DMS153 (cell line): ENCODE measurements around the gene RPS5.
"Not testable (repeated sequence)": the region's sequence is repeated elsewhere in the genome, so short reads cannot be mapped to it uniquely, and the experiment has no call there.

Source experiments
- DNase-seq: peaks from one replicate; lab custom pipeline; 2025; lab: John Stamatoyannopoulos, UW

Gene RPS5

DNA sequence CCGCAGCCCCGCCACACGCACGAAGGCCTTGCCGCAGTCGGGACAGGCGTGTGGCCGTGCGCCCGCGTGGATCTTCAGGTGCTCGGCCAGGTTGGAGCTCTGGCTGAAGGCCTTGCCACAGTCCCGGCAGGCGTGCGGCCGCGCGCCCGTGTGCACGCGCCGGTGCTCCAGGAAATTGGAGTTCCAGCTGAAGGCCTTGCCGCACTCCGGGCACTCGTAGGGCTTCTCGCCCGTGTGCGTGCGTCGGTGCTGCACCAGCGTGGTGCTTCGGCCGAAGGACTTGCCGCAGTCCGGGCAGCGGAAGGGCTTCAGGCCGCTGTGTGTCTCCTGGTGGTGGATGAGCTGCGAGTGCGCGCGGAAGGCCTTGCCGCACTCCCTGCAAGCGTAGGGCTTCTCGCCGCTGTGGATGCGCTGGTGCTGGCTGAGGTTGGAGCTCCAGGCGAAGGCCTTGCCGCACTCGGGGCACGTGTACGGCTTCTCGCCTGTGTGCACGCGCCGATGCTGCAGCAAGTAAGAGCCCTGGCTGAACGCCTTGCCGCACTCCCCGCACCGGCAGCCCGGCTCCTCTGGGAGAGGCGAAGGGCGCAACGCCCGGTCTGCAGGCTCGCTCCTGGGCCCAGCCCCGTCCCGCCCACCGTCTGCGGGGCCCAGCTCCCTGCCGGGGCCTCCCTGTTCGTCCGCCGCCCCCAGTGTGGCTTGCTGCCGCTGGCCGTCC, 30.1 kb upstream of the RPS5 start:
- DNase-seq, result no peak

DNA sequence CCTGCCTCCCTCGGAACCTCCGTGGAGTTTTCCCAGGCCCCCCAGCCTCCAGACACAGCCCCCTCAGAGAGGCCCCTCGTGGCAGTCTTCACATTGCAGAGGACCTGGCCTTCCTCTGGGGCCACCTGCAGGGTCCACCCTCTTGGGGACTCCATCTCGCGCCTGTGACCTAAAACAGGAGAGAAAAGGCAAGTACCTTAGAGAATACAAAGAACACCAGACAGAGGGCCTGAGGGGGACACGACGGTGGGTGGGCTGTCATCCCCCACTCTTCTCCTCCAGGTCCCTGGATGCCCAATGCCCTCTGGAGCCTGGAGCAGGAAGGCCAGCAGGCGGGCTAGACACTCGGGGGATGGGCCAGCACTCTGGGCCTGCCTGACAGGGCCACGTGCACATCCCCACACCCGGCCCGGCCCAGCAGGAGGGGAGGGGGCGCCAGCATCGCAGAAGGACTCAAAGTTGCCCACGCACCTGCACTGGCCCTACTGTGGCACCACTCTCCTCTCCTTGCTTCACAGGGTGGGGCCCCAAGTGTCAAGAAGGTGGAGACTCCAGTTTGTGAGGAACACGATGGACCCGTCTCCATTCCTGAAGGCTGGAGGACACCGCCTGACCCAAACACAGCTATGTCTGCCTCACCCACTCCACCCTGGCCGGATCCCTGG, 29.5 kb upstream of the RPS5 start:
- DNase-seq, result no peak

DNA sequence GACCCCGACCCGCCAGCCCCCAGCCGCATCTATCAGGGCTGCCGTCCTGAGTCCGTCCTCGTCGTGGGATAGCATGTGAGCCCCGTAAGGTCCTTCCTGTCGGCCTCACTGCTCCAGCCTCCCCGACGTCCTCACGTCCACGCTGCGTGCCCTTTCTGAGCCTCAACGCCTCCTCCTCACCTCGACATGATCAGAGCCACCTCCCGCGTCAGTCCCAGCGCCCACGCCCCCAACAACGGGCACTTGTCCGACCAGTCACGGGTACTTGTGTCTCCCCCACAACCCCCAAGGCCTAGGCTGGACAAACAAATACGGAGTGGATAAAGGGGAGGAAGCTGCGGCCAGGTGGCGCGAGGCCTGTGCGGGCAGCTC, 25.2 kb upstream of the RPS5 start:
- no peak for DNase-seq

DNA sequence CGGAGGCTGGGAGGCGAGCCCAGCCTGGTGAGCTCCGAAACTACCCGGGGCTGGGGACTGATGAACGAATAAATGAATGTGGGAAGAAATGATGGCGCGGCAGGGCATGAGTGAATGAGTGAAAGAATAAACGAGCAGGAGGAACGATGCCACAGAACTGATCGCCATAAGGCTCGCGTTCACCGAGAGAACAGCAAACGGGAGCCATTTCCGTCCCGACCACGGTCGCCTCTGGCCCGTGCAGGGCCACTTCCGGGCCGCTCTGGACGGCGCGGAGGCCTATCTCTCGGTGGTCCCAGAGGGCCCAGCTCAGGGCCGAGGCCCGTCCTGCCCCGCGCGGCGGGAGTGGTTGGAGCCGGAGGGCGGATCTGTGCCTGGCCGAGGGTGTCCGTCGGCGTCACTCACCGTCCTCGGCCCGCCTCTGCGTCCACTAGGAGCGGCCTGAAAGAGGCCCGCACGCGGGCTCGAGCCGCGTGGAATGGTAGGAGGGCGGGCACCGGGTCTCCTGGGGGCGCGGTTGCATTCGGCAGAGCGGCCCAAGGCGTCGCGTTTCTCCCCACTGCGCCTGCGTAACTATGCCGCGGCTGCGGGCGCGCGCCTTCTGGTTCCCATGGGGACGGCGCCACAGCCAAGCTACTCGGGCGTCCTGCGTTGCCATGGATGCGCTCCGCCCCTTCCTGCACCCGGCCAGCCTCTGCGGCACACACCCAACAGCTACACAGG, 24.6 kb upstream of the RPS5 start, which contains the start of gene ZNF497:
Gene ZNF497, minus strand, starts transcription at position 480 of the 723 bp plus-strand sequence. CDS start 5,116 bp downstream, outside the sequence.
- DNase-seq, result peak; percentile 92

DNA sequence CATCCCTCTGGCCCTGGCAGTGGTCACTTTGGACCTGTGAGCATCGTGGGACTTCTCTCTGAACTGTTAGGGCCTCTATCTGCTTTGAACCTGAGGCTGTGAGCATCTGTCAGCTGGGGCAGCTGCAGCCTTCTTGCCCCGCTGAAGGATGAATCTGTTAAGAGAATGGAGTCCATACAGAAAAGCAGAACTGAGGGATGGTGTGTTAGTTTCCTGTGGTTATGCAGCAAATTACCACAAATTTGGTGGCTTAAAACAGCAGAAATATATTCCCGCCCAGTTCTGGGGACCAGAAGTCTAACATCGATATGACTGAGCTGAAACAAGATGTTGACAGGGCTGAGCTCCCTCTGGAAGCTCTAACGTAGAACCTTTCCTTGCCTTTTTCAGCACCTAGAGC, 22.9 kb upstream of the RPS5 start:
- DNase-seq, result no peak

DNA sequence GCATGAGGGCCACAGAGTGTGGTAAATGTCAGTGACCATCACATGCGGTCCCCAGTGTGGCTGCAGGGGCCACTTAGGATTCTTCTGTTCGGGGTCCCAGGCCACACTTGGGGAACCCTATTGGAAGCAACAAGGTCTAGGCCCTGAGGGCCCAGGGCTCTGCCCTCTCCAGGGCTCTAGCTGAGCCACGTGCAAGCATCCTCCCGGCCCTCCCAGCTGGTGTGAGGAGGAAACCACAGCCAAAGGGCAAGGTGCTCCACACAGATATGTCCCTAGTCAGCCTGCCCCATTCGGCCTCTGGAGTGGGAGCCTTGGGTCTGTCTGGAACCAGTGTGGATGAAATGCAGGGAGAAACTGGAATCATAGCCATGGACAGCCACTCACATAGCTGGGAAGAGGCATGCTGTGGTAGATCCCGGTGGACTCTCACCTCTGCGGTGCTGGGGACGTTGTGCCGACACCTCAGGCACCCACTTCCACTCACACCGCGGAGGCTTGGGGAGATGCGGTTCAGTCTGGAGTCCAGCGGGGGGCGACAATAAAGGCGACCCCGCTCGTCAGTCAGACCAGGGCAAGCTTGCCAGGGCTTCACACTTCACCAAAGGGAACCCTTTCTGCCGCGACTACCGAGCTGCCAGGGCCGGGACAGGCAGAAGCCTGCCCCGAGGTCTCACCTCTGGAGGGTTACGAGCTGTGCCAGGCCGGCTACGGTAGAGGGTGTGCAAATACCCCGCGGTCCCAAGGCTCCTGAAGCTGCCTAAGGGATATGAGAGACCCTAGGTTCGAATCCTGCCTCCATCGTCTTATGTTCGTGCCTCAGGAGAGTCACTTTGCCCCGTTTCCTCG, 20.3 kb upstream of the RPS5 start:
- no peak for DNase-seq

DNA sequence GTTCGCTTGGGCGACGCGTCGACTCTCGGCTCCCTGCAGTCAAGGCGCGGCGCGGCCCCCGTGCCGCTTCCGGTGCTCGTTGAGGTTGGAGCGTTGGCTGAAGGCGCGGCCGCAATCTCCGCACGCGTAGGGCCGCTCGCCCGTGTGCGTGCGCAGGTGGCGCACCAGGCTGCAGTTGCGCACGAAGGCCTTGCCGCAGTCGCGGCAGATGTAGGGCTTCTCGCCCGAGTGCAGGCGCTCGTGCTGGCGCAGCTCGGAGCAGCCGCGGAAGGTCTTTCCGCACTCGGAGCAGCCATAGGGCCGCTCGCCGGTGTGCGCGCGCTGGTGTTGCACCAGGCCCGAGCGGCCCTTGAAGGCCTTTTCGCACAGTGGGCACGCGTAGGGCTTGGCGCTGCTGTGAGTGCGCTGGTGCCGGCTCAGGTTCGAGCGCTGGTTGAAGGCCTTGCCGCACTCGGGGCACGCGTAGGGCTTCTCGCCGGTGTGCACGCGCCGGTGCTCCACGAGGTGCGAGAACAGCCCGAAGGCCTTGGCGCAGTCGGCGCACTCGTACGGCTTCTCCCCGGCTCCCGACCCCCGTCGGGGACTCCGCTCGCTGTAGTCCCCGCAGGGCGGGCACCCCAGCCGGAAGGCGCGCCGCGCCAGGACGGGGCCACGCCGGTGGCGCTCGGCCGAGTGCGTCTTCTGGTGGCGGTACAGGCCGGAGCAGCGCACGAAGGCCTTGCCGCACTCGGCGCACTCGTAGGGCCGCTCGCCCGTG, 19.2 kb upstream of the RPS5 start:
- DNase-seq, result no peak

DNA sequence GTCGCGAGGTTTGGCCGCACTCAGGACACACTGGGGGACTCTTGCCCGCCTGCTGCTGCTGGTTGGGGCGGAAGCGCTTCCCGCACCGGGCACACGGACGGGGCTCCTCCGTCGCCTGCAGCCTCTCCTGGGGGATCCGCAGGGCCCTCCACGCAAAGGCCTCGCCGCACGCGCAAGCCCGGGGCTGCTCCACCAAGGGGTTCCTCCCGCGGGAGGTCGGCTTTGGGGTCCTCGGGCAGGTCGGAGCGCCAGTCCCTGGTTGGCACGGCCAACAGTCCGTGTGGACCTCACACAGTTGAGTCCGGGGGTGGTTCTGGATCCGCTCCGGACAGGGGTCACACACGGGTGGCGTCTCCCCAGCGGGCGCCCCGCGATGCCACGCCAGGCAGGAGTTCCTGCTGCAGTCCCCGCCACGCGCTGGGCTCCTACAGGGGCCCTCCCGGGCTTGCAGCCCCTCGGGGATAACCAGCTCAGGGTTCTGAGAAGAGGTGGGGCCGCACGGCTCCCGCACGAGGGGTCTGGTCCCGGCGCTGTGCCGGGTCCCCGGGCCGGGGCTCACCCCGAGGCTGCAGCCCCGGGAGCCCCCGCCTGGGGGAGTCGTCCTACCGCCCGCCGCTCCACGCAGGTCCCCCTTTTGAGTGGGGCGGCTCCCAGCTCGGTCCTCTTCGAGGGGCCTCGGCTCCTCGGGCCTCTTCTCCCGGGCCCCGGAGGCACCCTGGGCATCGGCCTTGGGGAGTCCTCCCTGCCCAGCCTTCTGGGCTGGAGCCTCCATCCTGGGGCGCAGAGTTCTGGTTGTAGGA, 18.3 kb upstream of the RPS5 start:
- DNase-seq, result no peak

DNA sequence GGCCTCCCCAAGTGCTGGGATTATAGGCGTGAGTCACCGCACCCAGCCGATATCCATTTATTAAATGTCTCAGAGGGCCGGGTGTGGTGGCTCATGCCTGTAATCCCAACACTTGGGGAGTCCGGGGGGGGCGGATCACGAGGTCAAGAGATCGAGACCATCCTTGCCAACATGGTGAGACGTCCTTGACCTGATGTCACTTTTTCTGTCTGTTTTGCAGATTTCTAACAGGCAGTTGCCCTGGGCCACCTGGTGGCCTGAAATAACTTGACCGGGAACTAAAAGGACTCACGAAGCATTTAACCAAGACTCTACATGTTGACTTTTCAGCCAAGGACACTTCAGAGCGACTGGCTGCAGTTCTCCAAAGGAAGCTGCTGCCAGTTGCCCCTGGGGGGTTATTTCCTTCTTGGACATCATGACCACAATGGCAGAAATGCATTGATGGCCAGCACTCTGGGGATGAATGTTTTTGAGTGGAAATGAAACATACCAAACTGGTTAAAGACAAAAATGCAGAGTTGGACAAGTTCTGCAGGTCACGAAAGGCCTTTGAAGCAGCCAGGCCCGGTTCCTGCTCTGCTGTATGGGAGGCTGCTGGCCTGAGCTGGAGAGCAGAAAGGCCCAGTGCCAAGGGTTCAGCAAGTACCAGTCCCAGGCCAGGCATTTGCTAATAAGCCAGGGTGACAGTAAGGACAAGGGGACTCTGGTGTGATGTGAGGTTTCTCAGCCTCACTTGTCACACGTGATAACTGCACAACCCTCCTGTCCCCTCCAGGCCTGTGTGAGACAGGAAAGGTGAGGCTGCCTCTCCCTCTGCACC, 14.5 kb upstream of the RPS5 start:
- DNase-seq, result no peak

DNA sequence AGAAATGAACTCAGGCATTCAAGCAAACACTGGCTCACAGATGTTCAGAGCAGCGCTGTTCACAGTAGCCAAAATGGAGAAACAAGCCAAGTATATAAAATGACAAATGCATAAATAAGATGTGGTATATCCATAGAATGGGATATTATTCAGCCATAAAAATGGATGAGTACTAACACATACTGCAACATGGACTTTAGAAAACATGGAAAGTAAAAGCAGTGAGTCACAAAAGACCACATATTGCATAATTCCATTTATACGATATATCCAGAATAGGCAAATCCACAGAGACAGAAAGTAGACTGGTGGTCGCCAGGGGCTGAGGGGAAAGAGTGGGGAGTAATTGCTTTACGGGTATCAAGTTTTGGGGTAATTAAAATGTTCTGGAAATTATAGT, 12.9 kb upstream of the RPS5 start:
- no peak for DNase-seq

DNA sequence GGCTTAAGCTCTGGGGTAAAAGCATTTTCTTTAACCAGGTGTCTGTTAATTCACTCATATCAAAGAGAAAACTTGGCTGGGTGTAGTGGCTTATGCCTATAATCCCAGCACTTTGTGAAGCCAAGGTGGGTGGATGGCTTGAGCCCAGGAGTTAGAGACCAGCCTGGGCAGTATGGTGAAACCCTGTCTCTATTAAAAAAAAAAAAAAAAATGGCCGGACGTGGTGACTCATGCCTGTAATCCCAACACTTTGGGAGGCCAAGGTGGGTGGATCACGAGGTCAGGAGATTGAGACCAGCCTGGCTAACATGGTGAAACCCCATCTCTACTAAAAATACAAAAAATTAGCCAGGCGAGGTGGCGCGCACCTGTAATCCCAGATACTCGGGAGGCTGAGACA, 10.3 kb upstream of the RPS5 start:
- not testable (repeated sequence) for DNase-seq

DNA sequence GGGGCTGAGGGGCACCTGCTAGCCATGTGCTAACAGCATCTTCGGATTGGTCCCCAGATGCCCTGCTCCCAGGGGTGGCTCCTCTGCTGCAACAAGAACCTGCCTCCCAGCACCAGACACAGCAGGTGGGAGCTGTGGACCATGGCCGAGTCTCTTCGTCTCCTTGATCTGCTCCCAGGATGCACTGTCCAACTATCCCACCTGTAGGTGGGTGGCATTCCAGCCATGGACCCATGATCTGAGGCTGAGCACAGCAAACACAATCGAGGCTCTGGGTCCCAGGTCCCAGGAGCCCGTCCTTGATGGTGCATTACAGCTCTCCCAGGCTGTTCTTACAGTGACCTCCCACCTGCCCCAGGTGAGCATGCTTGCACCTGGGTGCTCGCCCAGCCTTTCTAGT, 7.8 kb upstream of the RPS5 start:
- DNase-seq, result no peak

DNA sequence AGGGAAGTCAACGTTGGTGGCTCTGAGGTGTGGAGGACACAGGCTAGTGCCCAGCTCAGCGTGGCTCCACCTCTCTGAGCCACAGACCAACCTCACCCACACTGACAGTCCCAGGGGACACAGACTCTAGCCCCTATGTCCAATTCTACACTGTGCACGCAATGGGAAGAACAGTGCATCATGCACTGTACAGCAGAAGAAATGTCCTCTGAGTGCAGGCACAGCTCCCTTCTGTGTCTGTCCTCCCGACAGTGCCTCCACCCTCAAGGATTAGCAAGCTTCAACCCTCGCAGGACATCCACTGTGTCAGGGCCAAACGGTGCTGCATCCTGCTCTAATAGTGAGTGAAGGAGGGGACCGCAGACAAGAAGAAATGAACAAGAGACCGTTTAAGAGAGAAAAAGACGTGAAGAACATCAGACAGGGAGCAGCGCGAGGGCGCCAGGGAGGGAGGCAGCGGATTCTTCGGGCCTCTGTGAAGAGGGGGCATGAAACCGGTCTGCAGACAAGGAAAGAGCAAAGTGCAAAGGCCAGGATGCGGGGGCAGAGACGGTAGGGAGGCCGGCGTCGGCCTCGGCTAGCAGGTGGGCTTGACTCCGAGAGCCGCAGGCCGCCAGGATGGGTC, 6.9 kb upstream of the RPS5 start:
- DNase-seq, result no peak

DNA sequence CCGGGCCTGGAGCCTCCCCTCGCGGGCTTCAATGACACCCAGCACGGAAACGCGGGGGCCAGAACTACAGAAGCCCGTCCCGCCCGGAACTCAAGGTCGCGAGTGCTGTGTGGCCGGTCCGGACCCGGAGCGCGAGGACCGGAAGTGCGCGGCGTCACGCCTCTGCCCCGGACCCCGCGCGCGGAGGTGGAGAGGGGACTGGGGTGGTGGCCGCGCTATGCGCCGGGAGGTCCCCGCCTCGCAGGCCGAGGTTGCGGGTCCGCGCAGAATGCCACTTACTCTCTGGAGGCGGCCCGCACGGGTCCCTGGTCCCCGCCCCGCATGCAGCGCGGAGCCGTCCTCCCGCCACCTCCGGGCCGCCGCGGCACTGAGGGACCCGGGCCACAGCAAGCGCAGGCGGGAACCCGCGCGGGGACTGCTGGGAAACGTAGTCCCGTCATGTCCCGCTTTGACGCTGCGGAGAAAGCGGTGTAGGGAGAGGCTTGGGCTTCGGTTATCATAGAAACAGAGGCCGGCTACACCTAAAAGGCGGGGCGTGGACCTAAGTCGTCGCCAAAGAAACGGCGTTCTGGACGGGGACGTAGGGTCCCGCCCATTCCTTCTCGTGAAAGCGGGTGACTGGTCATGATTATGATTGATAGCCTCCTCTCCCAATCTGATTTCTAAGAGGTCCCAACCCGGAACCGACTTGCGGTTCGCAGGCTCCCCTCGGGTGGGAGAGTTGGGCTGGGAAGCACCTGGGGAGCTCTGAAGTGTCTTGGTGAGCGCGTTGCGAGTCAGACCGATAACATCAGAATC, 6.2 kb upstream of the RPS5 start, which contains the start of gene ZNF837:
Gene ZNF837, minus strand, starts transcription at position 369 of the 798 bp plus-strand sequence. CDS start 11,698 bp downstream, outside the sequence.
- DNase-seq, result peak; percentile 100

DNA sequence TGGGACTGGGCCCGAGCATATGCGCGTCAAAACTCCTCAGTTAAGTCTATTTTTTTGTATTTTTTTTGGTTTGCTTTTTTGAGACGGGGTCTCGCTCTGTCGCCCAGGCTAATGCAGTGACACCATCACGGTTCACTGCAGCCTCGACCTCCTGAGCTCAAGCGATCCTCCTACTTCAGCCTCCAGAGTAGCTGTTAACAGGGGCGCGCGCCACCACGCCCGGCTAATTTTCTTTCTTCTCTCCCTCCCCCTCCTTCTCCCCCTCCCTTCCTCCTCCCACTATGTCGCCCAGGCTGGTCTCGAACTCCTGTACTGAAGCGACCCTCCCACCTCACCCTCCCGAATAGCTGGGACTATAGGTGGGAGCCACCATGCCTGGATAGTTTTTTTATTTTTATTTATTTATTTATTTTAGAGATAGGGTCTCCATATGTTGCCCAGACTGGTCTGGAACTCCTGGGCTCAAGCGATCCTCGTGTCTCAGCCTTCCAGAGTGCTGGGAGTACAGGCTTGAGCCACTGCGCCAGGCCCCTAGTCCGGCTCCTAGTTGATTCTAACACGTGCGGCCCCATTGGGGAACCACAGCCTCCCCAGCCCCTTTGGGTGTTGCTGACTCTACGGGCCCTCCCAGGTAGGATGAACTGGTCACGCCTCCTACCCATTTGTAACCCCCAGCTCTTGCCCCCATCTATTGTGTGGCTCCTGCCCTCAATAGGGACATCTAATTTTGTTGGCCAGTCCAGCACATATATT, 5.4 kb upstream of the RPS5 start:
- DNase-seq, result no peak

DNA sequence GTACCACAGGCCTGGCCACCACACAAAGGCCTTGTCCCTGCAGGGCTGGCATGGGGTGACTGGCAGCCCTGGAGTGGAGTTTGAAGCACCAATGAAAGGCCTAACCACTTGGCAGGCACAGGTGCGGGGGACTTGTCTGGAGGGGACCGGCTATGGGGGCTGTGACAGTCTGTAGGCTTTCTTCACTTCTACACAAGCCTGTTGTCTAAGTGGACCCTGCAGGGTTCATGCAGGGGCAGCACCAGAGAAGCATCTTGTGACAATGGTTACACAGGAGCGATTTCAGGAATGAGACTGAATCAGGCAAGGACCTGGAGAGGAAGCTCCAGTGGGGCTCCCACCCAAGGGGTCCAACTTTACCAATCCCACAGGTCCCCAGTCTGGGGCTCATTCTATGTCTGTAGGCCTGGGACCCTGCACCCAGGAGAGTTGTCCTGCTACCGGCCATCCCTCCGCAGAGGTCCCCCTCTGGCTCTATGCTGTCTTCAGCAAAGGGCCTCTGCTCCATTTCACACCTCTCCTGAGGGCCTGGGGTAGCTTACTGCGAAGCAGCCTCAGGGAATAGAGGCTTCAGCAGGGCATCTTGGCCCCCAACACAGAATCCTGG, 4.0 kb upstream of the RPS5 start:
- no peak for DNase-seq

DNA sequence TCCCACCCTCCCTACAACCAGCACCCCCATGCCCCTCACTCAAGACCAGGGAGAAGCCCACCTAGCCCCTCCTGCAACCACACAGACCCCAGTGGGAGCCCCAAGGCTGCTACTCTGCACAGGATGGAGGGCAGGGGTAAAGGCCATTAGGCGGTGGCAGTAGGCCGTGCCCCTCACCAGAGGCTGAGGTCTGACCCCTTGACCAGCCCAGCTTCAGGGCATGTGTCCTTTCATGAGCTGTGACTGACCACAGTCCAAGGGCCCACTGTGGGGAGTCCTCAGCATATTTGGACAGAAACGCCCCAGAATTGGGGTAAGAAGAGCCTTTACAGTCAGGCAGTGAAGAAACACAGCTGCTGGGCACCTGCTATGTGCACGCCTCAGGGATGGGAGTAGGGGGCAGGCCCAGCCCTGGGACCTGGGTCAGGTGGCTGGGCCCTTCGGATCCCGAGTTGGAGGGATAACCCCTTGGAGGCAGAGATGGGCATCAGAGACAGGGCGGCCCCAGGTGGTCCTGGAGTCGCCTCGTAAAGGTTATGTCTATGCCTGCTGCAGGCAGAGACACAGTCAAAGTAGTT, 1.7 kb upstream of the RPS5 start:
- DNase-seq, result no peak
